TTC549 (cell line): ENCODE measurements around the gene PLS3.
"Not testable (repeated sequence)": the region's sequence is repeated elsewhere in the genome, so short reads cannot be mapped to it uniquely, and the experiment has no call there.

Experiments
- FAIRE-seq: peaks from 2 replicates; lab custom pipeline; 2012; peaks lifted over from hg19 to GRCh38; lab: Jason Lieb, UNC

The PLS3 gene

GRCh38 chrX:115609621-115610020 lies 48.6 kb downstream of the PLS3 start:
- no peak for FAIRE-seq

GRCh38 chrX:115616943-115617563 lies 56.1 kb downstream of the PLS3 start:
- no peak for FAIRE-seq

GRCh38 chrX:115622534-115622933 lies 61.6 kb downstream of the PLS3 start:
- no peak for FAIRE-seq

- no peak for FAIRE-seq
Measured at GRCh38 chrX:115624916-115625315, 63.9 kb downstream of the PLS3 start.

- FAIRE-seq: no peak
Measured at GRCh38 chrX:115625572-115626301, 64.8 kb downstream of the PLS3 start.

GRCh38 chrX:115630204-115630603 lies 69.2 kb downstream of the PLS3 start:
- no peak for FAIRE-seq

- FAIRE-seq: no peak
Measured at GRCh38 chrX:115632455-115632854, 71.5 kb downstream of the PLS3 start.

GRCh38 chrX:115633397-115633796 lies 72.4 kb downstream of the PLS3 start:
- not testable (repeated sequence) for FAIRE-seq

GRCh38 chrX:115639334-115639880 lies 78.4 kb downstream of the PLS3 start:
- no peak for FAIRE-seq

- no peak for FAIRE-seq
Measured at GRCh38 chrX:115642311-115642710, 81.3 kb downstream of the PLS3 start.

- peak; percentile 92 for FAIRE-seq
Measured at GRCh38 chrX:115642895-115643530, 82.0 kb downstream of the PLS3 start.

GRCh38 chrX:115644397-115644796 lies 83.4 kb downstream of the PLS3 start:
- FAIRE-seq: not testable (repeated sequence)

- FAIRE-seq: no peak
Measured at GRCh38 chrX:115649461-115650063, 88.6 kb downstream of the PLS3 start.

- no peak for FAIRE-seq
Measured at GRCh38 chrX:115650449-115650848, 89.5 kb downstream of the PLS3 start.

GRCh38 chrX:115650916-115651315 lies 89.9 kb downstream of the PLS3 start:
- FAIRE-seq: no peak

GRCh38 chrX:115652221-115652620 lies 91.2 kb downstream of the PLS3 start:
- no peak for FAIRE-seq

GRCh38 chrX:115665122-115665521 lies 104.1 kb downstream of the PLS3 start:
- no peak for FAIRE-seq

GRCh38 chrX:115679460-115679859 lies 118.5 kb downstream of the PLS3 start:
- FAIRE-seq: peak; percentile 22

- no peak for FAIRE-seq
Measured at GRCh38 chrX:115687595-115687994, 126.6 kb downstream of the PLS3 start.

GRCh38 chrX:115689931-115690330 lies 129.0 kb downstream of the PLS3 start:
- FAIRE-seq: no peak

- FAIRE-seq: peak; percentile 76
Measured at GRCh38 chrX:115690511-115691216, 129.7 kb downstream of the PLS3 start.

GRCh38 chrX:115693476-115693875 lies 132.5 kb downstream of the PLS3 start:
- FAIRE-seq: no peak
